ENCODE results near the gene EDNRA.

The EDNRA gene

DNA sequence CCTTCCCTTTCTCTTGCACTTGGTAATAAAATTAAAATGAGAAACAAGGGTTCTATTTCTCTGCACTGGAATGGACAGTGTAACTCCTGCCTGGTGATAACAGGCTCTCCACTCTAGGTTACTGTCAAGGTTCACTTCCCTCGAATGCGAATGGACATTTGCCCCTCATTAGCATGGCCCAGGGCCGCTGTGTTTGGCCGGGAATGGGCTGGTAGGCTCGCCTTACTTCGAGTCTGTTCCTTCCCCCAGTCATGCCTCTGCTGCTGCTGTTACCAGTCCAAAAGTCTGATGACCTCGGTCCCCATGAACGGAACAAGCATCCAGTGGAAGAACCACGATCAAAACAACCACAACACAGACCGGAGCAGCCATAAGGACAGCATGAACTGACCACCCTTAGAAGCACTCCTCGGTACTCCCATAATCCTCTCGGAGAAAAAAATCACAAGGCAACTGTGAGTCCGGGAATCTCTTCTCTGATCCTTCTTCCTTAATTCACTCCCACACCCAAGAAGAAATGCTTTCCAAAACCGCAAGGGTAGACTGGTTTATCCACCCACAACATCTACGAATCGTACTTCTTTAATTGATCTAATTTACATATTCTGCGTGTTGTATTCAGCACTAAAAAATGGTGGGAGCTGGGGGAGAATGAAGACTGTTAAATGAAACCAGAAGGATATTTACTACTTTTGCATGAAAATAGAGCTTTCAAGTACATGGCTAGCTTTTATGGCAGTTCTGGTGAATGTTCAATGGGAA is 61.5 kb downstream of the EDNRA start:
- DNase-seq (ENCODE audit: low spot score), result no peak

DNA sequence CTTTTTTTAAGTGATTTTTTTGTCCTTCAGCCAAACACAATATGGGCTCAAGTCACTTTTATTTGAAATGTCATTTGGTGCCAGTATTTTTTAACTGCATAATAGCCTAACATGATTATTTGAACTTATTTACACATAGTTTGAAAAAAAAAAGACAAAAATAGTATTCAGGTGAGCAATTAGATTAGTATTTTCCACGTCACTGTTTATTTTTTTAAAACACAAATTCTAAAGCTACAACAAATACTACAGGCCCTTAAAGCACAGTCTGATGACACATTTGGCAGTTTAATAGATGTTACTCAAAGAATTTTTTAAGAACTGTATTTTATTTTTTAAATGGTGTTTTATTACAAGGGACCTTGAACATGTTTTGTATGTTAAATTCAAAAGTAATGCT is 62.1 kb downstream of the EDNRA start:
- no peak for DNase-seq (ENCODE audit: low spot score)

DNA sequence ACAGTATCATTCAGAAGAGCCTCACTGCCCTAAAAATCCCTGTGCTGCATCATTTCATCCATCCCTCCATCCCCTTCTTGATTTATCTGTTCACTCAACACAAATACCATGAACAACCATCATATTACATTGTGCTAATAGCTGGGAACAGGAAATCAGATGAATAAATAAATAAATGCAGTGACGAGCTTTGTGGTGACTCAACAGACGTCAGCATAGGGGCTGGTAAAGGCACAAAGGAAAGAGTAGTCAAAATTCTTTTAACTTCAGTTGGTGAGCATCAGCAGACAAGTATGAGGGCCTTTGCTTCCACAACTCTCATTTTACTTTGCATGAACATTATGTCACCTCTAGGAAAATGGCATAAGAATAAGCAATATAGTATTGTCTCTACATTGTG is 65.5 kb downstream of the EDNRA start:
- DNase-seq (ENCODE audit: low spot score), result peak; percentile 77

DNA sequence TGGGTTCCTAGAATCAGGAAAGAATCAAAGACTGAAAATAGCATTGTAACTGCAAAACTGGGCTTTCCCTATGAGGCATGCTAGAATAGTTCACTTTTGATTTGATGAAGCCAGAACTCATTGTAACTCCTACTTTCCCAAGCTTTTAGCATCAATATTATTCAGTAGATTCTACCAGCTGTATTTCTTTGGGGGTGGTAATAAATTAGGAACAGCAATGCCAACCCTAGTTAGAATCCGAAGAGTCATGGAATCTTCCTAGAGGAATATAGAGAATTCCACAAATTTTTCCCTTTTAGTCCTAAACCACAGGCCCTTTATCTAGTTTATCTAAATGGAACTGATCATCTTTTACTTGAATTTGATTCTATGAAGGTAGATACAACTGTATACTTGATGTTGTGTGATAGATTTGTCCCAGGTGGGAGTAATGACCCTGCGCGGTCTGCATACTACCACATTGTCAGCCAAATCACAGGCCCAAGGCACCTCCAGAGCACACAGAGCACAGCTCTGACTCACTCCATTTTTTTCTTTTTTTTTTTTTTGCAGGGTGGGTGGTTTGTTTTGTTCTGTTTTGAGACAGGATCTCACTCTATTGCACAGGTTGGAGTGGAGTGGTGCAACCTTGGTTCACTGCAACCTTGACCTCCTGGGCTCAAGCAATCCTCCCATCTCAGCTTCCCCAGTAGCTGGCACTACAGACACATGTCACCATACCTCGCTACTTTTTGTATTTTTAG is 66.6 kb downstream of the EDNRA start:
- peak; percentile 34 for DNase-seq (ENCODE audit: low spot score)

- no peak for DNase-seq (ENCODE audit: low spot score)
Measured at GRCh38 chr4:147548256-147548655, 67.4 kb downstream of the EDNRA start.

DNA sequence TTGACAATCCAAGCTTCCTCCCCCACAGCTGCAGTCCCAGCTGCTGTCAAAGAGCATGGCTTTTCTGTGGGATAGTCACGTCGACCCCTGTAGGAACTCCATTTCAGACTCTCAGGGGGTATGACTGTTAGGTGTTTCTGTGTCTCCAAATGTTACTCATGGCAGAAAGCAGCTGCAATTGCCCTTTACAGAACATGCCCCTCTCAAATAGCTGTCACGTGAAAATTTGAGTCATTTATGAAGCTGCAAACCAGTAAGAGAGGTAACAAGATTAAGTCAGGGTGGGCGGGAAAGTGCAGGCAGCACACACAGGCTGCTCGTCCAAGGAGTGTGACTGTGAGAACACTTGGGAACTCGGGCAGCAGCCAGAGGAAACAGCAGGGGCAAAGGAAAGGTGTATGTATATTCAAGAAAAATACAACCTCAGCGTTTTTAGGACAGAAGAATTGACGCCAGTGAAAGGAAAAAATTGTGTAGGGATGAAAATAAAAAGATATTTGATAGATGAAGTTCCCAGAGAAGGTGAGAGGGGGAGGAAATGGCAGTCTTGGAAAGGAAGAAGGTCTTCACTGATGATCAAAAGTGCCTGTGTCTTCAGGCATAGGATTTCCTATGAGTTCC is 69.8 kb downstream of the EDNRA start:
- DNase-seq (ENCODE audit: low spot score), result peak; percentile 24

DNA sequence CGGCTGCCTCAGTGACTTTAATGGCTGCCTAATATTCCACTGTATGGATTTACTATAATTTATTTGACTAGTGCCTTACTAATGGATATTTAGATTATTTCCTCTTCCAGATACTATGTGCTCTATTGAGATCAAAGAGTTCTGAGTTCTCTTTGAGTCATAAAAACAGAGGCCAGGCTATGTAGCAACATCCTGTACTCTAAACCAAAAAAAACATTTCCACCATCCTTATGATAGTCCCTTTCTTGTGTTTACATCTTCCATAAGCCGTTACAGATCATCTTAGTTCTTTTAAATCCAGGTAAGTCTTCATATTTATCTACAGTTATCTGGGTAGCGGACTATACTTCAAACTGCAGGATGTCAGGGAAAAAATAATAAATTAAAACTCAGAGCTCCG is 79.7 kb downstream of the EDNRA start:
- DNase-seq (ENCODE audit: low spot score), result no peak

- no peak for DNase-seq (ENCODE audit: low spot score)
Measured at GRCh38 chr4:147566762-147567161, 85.9 kb downstream of the EDNRA start.

DNA sequence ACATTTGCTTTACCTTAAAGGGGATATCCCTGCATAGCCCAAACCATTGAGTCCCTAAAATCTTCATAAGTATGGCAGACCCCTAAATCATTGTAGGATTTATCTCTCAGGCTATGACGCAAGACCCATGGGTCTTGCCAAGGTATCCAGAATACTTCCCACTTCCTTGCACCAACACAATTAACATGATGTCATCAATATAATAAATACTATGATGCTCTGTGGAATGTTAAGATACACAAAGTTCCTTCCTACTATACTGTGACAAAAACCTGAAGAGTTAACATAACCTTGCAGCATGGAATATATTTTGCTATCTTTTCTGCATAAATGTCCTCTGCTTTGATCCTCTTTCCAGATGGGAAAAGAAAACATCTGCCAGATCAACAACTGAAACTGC is 86.4 kb downstream of the EDNRA start:
- no peak for DNase-seq (ENCODE audit: low spot score)

DNA sequence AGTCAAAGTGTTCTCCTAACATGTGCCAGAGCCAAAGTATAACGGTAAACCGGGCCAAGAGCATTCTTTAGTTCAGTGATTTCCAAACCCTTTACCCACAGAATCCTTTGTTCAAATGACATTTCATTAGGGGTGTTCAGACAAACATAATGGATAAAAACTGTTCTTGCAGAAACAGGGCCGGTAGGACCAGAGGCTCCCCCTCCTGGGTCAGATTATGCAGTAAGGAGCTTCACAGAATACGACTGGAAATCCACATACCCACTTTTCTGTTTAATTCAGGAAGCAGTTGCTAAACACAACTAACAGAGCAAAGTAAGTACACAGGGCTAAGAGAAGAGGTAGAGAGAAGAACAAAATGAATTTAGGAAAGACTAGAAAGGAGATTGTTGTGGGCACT is 89.7 kb downstream of the EDNRA start:
- no peak for DNase-seq (ENCODE audit: low spot score)

DNA sequence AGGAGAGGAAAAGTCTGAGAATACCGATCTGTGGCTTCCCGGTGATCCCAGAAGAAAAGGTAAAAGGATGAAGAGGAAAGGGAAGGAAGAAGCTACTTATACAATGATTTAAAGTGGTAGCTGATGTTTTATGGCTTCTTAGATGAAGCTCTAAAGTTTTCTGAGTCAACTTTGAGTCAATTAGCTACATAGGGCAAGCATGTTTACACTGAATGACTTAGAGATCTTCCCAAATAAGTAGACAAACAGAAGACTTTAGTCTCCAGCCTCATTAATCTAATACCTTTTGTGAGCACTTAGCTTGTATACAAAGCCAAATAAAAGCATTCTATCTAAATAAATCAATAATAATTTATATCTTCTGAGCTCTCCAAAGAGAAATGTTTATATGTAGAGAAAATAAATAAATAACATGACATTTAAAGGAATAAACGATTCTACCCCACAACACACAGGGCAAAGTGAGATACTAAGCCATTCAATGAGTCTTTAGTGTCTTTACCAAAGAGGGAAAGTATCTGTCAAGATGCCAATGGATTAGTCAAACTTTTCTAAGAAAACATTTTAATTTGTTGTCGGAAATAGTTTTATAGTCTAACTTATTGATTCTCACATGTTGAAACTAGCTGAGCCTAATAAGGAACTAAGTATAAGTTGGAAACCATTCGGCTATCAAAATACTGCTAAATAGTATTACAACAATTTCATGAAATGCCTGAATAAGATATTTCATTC is 90.3 kb downstream of the EDNRA start:
- no peak for DNase-seq (ENCODE audit: low spot score)

DNA sequence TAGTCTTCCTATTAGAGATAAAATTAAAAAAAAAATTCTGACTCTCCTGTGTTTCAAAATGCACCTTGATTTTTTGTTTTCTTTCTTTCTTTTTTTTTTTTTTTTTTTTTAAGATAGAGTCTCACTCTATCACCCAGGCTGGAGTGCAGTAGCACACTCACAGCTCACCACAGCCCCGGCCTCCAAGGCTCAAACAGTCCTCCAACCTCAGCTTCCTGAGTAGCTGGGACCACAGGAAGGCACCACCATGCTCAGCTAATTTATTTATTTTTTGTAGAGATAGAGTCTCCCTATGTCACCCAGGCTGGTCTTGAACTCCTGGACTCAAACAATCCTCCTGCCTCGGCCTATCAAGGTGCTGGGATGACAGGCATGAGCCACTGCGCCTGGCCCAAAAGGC is 95.2 kb downstream of the EDNRA start:
- no peak for DNase-seq (ENCODE audit: low spot score)

DNA sequence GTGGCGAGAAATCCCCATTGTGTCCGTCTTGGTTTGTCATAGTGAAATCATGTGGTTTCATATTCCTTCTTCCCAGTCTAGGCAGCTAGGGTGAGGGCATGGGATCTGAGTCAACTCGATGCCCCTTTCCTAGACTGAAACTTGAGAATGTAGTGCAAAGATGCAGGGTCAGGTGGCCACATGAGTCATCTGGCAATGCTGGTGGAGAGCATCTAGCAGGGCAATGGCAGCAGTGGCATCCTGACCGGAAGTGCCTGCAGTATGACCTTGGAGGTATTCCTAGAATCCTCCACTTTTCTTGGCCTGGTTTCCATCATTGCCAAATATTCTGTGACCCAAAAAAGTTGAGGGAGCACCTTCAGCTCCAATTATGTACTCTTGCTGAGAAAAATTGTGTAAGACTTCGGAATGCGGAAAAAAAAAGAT is 97.2 kb downstream of the EDNRA start:
- DNase-seq (ENCODE audit: low spot score), result peak; percentile 76

DNA sequence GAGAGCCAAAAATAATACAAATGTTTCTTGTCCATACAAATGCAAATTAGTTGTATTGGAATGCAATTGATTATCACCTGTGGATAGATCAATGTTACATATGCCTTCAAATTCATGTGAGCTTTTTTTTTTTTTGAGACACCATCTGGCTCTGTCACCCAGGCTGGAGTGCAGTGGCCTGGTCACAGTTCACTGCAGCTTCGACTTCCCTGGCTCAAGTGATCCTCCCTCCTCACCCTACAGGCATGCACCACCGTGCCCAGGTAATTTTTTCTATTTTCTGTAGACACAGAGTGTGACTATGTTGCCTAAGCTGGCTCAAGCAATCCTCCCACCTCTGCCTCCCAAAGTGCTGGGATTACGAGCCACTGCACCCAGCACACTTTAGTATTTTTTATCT is 97.7 kb downstream of the EDNRA start:
- DNase-seq (ENCODE audit: low spot score), result no peak

DNA sequence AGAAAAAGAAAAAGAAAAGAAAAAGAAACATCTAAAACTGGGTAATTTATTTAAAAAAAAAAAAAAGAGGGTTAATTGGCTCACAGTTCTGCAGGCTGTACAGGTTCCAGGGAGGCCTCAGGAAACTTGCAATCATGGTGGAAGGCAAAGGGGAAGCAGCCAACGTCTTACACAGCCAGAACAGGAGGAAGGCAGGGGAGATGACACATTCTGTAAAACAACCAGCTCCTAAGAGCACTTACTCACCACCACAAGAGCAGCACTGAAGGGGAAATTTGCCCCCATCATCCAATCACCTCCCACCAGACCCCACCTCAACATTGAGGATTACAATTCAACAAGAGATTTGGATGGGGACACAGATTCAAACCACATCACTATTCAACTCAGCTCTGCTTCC is 99.5 kb downstream of the EDNRA start:
- DNase-seq (ENCODE audit: low spot score), result no peak

GRCh38 chr4:147581606-147582350 is 100.9 kb downstream of the EDNRA start:
- no peak for DNase-seq (ENCODE audit: low spot score)

- DNase-seq (ENCODE audit: low spot score), result no peak
Measured at GRCh38 chr4:147582386-147583060, 101.6 kb downstream of the EDNRA start.

GRCh38 chr4:147583876-147584275 is 103.0 kb downstream of the EDNRA start:
- no peak for DNase-seq (ENCODE audit: low spot score)

GRCh38 chr4:147586032-147586431 is 105.1 kb downstream of the EDNRA start:
- DNase-seq (ENCODE audit: low spot score), result no peak

GRCh38 chr4:147586637-147587036 is 105.7 kb downstream of the EDNRA start:
- no peak for DNase-seq (ENCODE audit: low spot score)

- DNase-seq (ENCODE audit: low spot score), result no peak
Measured at GRCh38 chr4:147587041-147587440, 106.1 kb downstream of the EDNRA start.
